IMR-90 (cell line): Measurements from ENCODE around the gene OR2T2. TPM values are rescaled to one million over a fixed set of nuclear protein-coding genes. Genes with fewer than 3 reads are reported as not detected.

Source experiments
- polyA plus RNA-seq, 3 experiments: library from polyadenylated mRNA; depleted of rRNA; stranded (reverse); fragments of >200 nt; gene quantifications; 2 replicates each; pipeline ENCODE4 v1.2.3, GENCODE V29; 2012; ENCODE audit warnings: low replicate concordance in 1 of 3
- total RNA-seq: library from RNA; depleted of rRNA; stranded (reverse); fragments of >200 nt; gene quantifications from 2 replicates; pipeline ENCODE4 v1.2.3, GENCODE V29; 2012; rRNA removed

OR2T2 gene
- total and polyA plus RNA-seq, 2 of the 4 experiments (the other 2 are of a cell fraction) = not detected

Other genes starting within 250 kb of the OR2T2 start
- not detected in 2 replicates for gene OR2M3, start 248.4 kb upstream of the OR2T2 start, total RNA-seq
- gene OR2M3, start 248.4 kb upstream of the OR2T2 start, polyA plus RNA-seq (2012; rRNA removed) = not detected in 2 replicates
- not detected in 2 replicates for gene OR2M4, start 214.2 kb upstream of the OR2T2 start, total RNA-seq
- gene OR2M4, start 214.2 kb upstream of the OR2T2 start, polyA plus RNA-seq (2012; rRNA removed) = not detected in 2 replicates
- gene OR2T33, start 167.7 kb upstream of the OR2T2 start, total RNA-seq = not detected in 2 replicates
- gene OR2T33, start 167.7 kb upstream of the OR2T2 start, polyA plus RNA-seq (2012; rRNA removed) = not detected in 2 replicates
- not detected in 2 replicates for gene OR2T12, start 142.2 kb upstream of the OR2T2 start, total RNA-seq
- gene OR2T12, start 142.2 kb upstream of the OR2T2 start, polyA plus RNA-seq (2012; rRNA removed) = not detected in 2 replicates
- gene OR2M7, start 121.1 kb upstream of the OR2T2 start, total RNA-seq = not detected in 2 replicates
- not detected in 2 replicates for gene OR2M7, start 121.1 kb upstream of the OR2T2 start, polyA plus RNA-seq (2012; rRNA removed)
- not detected in 2 replicates for gene OR14C36, start 96.9 kb upstream of the OR2T2 start, total RNA-seq
- not detected in 2 replicates for gene OR14C36, start 96.9 kb upstream of the OR2T2 start, polyA plus RNA-seq (2012; rRNA removed)
- gene OR2T4, start 84.0 kb upstream of the OR2T2 start, total RNA-seq = not detected in 2 replicates
- gene OR2T4, start 84.0 kb upstream of the OR2T2 start, polyA plus RNA-seq (2012; rRNA removed) = not detected in 2 replicates
- not detected in 2 replicates for gene OR2T6, start 69.9 kb upstream of the OR2T2 start, total RNA-seq
- not detected in 2 replicates for gene OR2T6, start 69.9 kb upstream of the OR2T2 start, polyA plus RNA-seq (2012; rRNA removed)
- not detected in 2 replicates for gene OR2T1, start 42.6 kb upstream of the OR2T2 start, total RNA-seq
- gene OR2T1, start 42.6 kb upstream of the OR2T2 start, polyA plus RNA-seq (2012; rRNA removed) = not detected in 2 replicates
- not detected in 2 replicates for gene OR2T3, start 27.7 kb downstream of the OR2T2 start, total RNA-seq
- not detected in 2 replicates for gene OR2T3, start 27.7 kb downstream of the OR2T2 start, polyA plus RNA-seq (2012; rRNA removed)
- gene OR2T5, start 43.0 kb downstream of the OR2T2 start, total RNA-seq = not detected in 2 replicates
- gene OR2T5, start 43.0 kb downstream of the OR2T2 start, polyA plus RNA-seq (2012; rRNA removed) = not detected in 2 replicates
- gene OR2G6, start 62.4 kb downstream of the OR2T2 start, total RNA-seq = not detected in 2 replicates
- not detected in 2 replicates for gene OR2G6, start 62.4 kb downstream of the OR2T2 start, polyA plus RNA-seq (2012; rRNA removed)
- gene OR2T29, start 117.1 kb downstream of the OR2T2 start, total RNA-seq = not detected in 2 replicates
- not detected in 2 replicates for gene OR2T29, start 117.1 kb downstream of the OR2T2 start, polyA plus RNA-seq (2012; rRNA removed)
- gene OR2T34, start 129.1 kb downstream of the OR2T2 start, total RNA-seq = not detected in 2 replicates
- gene OR2T34, start 129.1 kb downstream of the OR2T2 start, polyA plus RNA-seq (2012; rRNA removed) = not detected in 2 replicates
- not detected in 2 replicates for gene OR2T10, start 152.1 kb downstream of the OR2T2 start, total RNA-seq
- not detected in 2 replicates for gene OR2T10, start 152.1 kb downstream of the OR2T2 start, polyA plus RNA-seq (2012; rRNA removed)
- gene OR2T11, start 189.5 kb downstream of the OR2T2 start, total RNA-seq = not detected in 2 replicates
- gene OR2T11, start 189.5 kb downstream of the OR2T2 start, polyA plus RNA-seq (2012; rRNA removed) = not detected in 2 replicates
- gene OR2T35, start 199.6 kb downstream of the OR2T2 start, total RNA-seq = not detected in 2 replicates
- not detected in 2 replicates for gene OR2T35, start 199.6 kb downstream of the OR2T2 start, polyA plus RNA-seq (2012; rRNA removed)
- gene OR2T27, start 209.9 kb downstream of the OR2T2 start, total RNA-seq = not detected in 2 replicates
- not detected in 2 replicates for gene OR2T27, start 209.9 kb downstream of the OR2T2 start, polyA plus RNA-seq (2012; rRNA removed)